ENCODE measurements around the gene MIER2.

The MIER2 gene

GRCh38 chr19:288911-289310, 55.7 kb downstream of the MIER2 start:
- DNase-seq (ENCODE audit: low read depth), result no peak
- TF ChIP-seq CTCF (conservative IDR thresholded peaks at IDR 0.05; ENCODE audit: low read length), result no peak
- H3K4me3 ChIP-seq (ENCODE audit: low read length), result no peak overlapping the region

GRCh38 chr19:287381-287871, 57.2 kb downstream of the MIER2 start:
- H3K4me3 ChIP-seq (ENCODE audit: low read length), result no peak overlapping the region
- no peak for DNase-seq (ENCODE audit: low read depth)
- no peak for TF ChIP-seq CTCF (conservative IDR thresholded peaks at IDR 0.05; ENCODE audit: low read length)

- H3K4me3 ChIP-seq (ENCODE audit: low read length), result no peak overlapping the region
- TF ChIP-seq CTCF (conservative IDR thresholded peaks at IDR 0.05; ENCODE audit: low read length), result no peak
- DNase-seq (ENCODE audit: low read depth), result no peak
Measured at GRCh38 chr19:283395-283794, 61.2 kb downstream of the MIER2 start.

- H3K4me3 ChIP-seq (ENCODE audit: low read length), result no peak overlapping the region
- no peak for TF ChIP-seq CTCF (conservative IDR thresholded peaks at IDR 0.05; ENCODE audit: low read length)
- no peak for DNase-seq (ENCODE audit: low read depth)
Measured at GRCh38 chr19:282501-282900, 62.1 kb downstream of the MIER2 start.

GRCh38 chr19:281992-282391, 62.6 kb downstream of the MIER2 start:
- DNase-seq (ENCODE audit: low read depth), result no peak
- no peak for TF ChIP-seq CTCF (conservative IDR thresholded peaks at IDR 0.05; ENCODE audit: low read length)
- H3K4me3 ChIP-seq (ENCODE audit: low read length), result no peak overlapping the region

GRCh38 chr19:281156-281853, 63.3 kb downstream of the MIER2 start:
- no peak overlapping the region for H3K4me3 ChIP-seq (ENCODE audit: low read length)
- no peak for TF ChIP-seq CTCF (conservative IDR thresholded peaks at IDR 0.05; ENCODE audit: low read length)
- no peak for DNase-seq (ENCODE audit: low read depth)

- DNase-seq (ENCODE audit: low read depth), result no peak
- no peak overlapping the region for H3K4me3 ChIP-seq (ENCODE audit: low read length)
- TF ChIP-seq CTCF (conservative IDR thresholded peaks at IDR 0.05; ENCODE audit: low read length), result no peak
Measured at GRCh38 chr19:280541-281009, 64.0 kb downstream of the MIER2 start.

Data from AG10803 (cell line).